ENCODE measurements around the gene NT5C1A.

The NT5C1A gene

GRCh38 chr1:39684313-39684664 is 12.4 kb upstream of the NT5C1A start:
- H3K27me3 ChIP-seq = 0 out of 22 replicates have a peak, but pooled peaks cover 0 to 2% (median 0%) of the 10 kb centered on the region in 11 experiments
- no peak for TF ChIP-seq Cebpa-rat (IDR thresholded peaks at IDR 0.05)
- no peaks in the 10 kb centered on the region for H3K36me3 ChIP-seq
- H3K27ac ChIP-seq = no peak overlapping the region
- H3K9me3 ChIP-seq (replicated peaks in 1 of 11) = no peaks in the 10 kb centered on the region
- peaks cover 0 to 8% (median 4%) of the 10 kb centered on the region in 10 experiments; a peak in 14 of 20 replicates for H3K4me1 ChIP-seq
- H3K9ac ChIP-seq = no peak overlapping the region
- no peak overlapping the region for H3K4me3 ChIP-seq
- H4K20me1 ChIP-seq = no peaks in the 10 kb centered on the region
- no peak overlapping the region for H3K4me2 ChIP-seq

DNA sequence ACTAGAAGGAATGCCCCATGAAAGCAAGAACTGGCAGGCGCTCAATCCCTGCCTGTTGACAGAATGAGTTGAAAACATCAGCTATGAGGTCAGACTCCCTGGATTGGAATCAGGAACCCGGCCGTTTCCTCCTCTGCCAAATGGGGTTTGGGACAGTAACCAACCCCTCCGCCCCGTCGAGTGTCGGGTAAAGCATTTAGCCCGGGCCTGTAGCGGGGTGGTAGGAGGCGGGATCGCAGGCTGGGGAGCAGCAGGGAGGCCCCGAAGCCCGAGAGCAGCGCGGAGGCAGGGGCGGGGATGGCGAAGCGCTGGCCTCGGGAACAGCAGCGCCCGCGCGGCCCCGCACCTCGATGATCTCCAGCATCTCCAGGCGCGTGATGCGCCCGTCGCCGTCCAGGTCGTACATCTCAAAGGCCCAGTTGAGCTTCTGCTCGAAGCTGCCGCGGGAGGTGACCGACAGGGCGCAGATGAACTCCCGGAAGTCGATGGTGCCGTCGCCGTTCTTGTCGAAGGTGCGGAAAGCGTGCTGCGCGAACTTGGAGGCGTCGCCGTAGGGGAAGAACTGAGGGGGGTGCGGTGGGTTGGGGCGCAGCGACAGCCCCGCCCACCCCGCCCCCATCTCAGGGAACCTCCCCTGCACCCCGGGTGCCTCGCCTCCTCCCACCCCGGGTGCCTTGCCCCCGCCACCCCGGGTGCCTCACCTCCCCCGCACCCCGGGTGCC is 11.8 kb upstream of the NT5C1A start:
- H3K4me1 ChIP-seq = peaks cover 0 to 2% (median 0%) of the 10 kb centered on the region in 10 experiments; a peak in 5 of 20 replicates
- H3K4me3 ChIP-seq = no peak overlapping the region

GRCh38 chr1:39681999-39682398 is 10.1 kb upstream of the NT5C1A start:
- H3K36me3 ChIP-seq = no peaks in the 10 kb centered on the region
- no peak overlapping the region for H3K4me2 ChIP-seq
- H3K9me3 ChIP-seq (replicated peaks in 1 of 11) = no peaks in the 10 kb centered on the region
- peaks cover 0 to 3% (median under 1%) of the 10 kb centered on the region in 10 experiments; a peak in 9 of 20 replicates for H3K4me1 ChIP-seq
- no peaks in the 10 kb centered on the region for H4K20me1 ChIP-seq
- no peak overlapping the region for H3K27ac ChIP-seq
- H3K9ac ChIP-seq = no peak overlapping the region
- no peaks in the 10 kb centered on the region for H3K27me3 ChIP-seq
- H3K4me3 ChIP-seq = no peak overlapping the region
- no peak for TF ChIP-seq Cebpa-rat (IDR thresholded peaks at IDR 0.05)

More for the DNA sequence above, 11.8 kb upstream of the NT5C1A start:
- Histone ChIP-seq H3K36me3 (no peaks in the 10 kb centered on the region), H3K9me3 (replicated peaks in 1 of 11) (no peaks in the 10 kb centered on the region), H3K9ac (no peak overlapping the region), H4K20me1 (no peaks in the 10 kb centered on the region), H3K27ac (no peak overlapping the region), H3K27me3 (no peaks in the 10 kb centered on the region), H3K4me2 (no peak overlapping the region)
- TF ChIP-seq Cebpa-rat (IDR thresholded peaks at IDR 0.05) = no peak

DNA sequence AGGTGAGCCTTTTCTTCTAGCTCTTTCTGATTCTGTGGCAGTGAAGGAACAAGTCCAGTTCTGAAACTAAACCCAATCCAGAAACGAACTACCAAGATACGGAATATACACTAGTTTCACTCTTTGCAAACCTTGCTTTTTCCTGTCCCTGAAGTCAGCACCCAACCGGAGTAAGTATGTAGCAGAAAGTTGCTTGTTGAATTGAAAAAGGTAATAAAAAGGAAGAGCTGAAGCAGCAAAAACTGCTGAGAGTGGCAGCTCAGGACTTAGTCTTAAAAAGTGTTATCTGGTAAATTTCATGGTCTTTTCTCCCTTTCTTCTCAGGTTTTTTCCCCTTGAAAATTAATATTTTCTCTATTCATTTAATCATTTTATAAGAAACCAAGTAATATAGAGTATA is 9.4 kb upstream of the NT5C1A start:
- H3K4me1 ChIP-seq = peaks cover 0 to 9% (median 3%) of the 10 kb centered on the region in 10 experiments; a peak in 9 of 20 replicates
- H3K4me2 ChIP-seq = no peak overlapping the region
- TF ChIP-seq Cebpa-rat (IDR thresholded peaks at IDR 0.05) = no peak
- H3K9me3 ChIP-seq (replicated peaks in 1 of 11) = no peaks in the 10 kb centered on the region
- H3K27me3 ChIP-seq = no peaks in the 10 kb centered on the region
- H3K4me3 ChIP-seq = no peak overlapping the region
- H4K20me1 ChIP-seq = no peaks in the 10 kb centered on the region
- H3K36me3 ChIP-seq = no peaks in the 10 kb centered on the region
- no peak overlapping the region for H3K27ac ChIP-seq
- no peak overlapping the region for H3K9ac ChIP-seq

DNA sequence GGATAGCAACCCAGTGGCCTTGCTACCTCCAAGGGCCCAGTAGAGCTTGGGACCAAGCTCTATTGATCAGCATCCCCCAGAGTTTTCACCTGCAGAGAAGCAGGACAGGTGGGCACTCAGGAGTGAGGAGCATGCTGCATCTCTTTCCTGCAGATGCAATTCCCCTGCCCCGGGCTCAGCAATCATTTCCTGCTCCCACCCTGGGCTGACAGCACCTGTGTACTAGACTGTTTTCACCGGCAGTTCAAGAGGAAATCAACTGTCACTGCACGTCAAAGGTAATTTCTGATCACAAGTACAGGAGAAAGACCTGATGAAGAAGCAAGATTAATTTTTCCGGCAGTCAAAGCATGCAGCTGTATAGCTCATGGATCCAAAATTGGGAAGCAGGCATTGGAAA is 8.8 kb upstream of the NT5C1A start:
- Histone ChIP-seq H3K4me3 (no peak overlapping the region), H3K27me3 (no peaks in the 10 kb centered on the region), H3K4me2 (no peak overlapping the region), H3K9ac (no peak overlapping the region), H4K20me1 (no peaks in the 10 kb centered on the region), H3K27ac (no peak overlapping the region), H3K36me3 (no peaks in the 10 kb centered on the region), H3K4me1 (peaks cover 0 to 9% (median 3%) of the 10 kb centered on the region in 10 experiments; a peak in 9 of 20 replicates), H3K9me3 (replicated peaks in 1 of 11) (no peaks in the 10 kb centered on the region)
- no peak for TF ChIP-seq Cebpa-rat (IDR thresholded peaks at IDR 0.05)

DNA sequence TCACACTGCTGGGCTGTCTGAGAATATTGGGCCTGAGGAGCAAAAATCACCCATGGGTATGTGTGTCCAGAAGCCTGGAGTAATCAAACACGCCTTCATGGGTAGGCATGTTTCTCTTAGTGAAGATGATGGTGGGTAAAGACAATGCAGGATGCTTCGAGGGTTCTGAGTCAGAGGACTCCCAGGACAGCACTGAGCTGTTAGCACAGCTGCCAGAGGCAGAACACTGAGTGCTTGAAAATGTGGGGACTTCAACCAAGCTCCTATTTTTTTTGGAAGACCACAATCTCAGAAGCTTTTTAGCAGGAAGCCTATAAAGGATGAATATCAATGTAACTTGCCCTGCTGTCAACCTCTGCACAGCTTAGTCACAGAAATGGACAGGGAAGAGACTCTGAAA is 7.9 kb upstream of the NT5C1A start:
- no peak overlapping the region for H3K27ac ChIP-seq
- H3K9ac ChIP-seq = no peak overlapping the region
- no peak overlapping the region for H3K4me3 ChIP-seq
- H3K4me1 ChIP-seq = peaks cover 0 to 9% (median 3%) of the 10 kb centered on the region in 10 experiments; a peak in 9 of 20 replicates
- no peaks in the 10 kb centered on the region for H3K9me3 ChIP-seq (replicated peaks in 1 of 11)
- no peak overlapping the region for H3K4me2 ChIP-seq
- no peak for TF ChIP-seq Cebpa-rat (IDR thresholded peaks at IDR 0.05)
- no peaks in the 10 kb centered on the region for H3K27me3 ChIP-seq
- H4K20me1 ChIP-seq = no peaks in the 10 kb centered on the region
- H3K36me3 ChIP-seq = no peaks in the 10 kb centered on the region

DNA sequence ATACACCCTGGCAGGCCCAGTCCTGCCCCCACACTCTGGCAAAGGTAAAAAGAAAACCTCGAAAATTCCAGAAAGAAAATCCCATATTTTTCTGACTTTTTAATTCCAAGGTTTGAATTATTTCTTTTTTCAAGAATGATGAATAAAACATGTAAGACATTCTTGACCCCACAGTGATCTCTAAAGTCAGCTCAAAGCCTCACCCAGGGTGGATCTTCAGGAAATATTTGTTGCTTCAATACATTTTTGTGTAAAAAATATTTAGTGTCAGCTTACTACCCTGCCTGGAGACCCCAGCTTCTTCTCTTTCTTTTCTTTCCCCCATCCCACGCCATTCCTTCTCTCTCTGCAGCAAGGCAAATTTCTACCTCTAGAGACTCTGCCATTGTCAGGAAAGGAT is 7.0 kb upstream of the NT5C1A start:
- no peak overlapping the region for H3K4me2 ChIP-seq
- H4K20me1 ChIP-seq = no peaks in the 10 kb centered on the region
- no peaks in the 10 kb centered on the region for H3K36me3 ChIP-seq
- no peaks in the 10 kb centered on the region for H3K27me3 ChIP-seq
- no peak for TF ChIP-seq Cebpa-rat (IDR thresholded peaks at IDR 0.05)
- no peak overlapping the region for H3K27ac ChIP-seq
- peaks cover 6 to 16% (median 8%) of the 10 kb centered on the region in 10 experiments; a peak in 15 of 20 replicates for H3K4me1 ChIP-seq
- no peak overlapping the region for H3K4me3 ChIP-seq
- no peak overlapping the region for H3K9ac ChIP-seq
- H3K9me3 ChIP-seq (replicated peaks in 1 of 11) = no peaks in the 10 kb centered on the region

GRCh38 chr1:39677645-39678044 is 5.7 kb upstream of the NT5C1A start:
- H3K9me3 ChIP-seq (replicated peaks in 1 of 11) = no peaks in the 10 kb centered on the region
- H3K4me3 ChIP-seq = no peak overlapping the region
- H3K36me3 ChIP-seq = no peaks in the 10 kb centered on the region
- peaks cover 0 to 2% (median 0%) of the 10 kb centered on the region in 11 experiments; a peak in 1 of 22 replicates for H3K27me3 ChIP-seq
- H3K4me1 ChIP-seq = peaks cover 7 to 16% (median 10%) of the 10 kb centered on the region in 10 experiments; a peak in 19 of 20 replicates
- H4K20me1 ChIP-seq = no peaks in the 10 kb centered on the region
- no peak overlapping the region for H3K4me2 ChIP-seq
- TF ChIP-seq Cebpa-rat (IDR thresholded peaks at IDR 0.05) = no peak
- no peak overlapping the region for H3K9ac ChIP-seq
- no peak overlapping the region for H3K27ac ChIP-seq

DNA sequence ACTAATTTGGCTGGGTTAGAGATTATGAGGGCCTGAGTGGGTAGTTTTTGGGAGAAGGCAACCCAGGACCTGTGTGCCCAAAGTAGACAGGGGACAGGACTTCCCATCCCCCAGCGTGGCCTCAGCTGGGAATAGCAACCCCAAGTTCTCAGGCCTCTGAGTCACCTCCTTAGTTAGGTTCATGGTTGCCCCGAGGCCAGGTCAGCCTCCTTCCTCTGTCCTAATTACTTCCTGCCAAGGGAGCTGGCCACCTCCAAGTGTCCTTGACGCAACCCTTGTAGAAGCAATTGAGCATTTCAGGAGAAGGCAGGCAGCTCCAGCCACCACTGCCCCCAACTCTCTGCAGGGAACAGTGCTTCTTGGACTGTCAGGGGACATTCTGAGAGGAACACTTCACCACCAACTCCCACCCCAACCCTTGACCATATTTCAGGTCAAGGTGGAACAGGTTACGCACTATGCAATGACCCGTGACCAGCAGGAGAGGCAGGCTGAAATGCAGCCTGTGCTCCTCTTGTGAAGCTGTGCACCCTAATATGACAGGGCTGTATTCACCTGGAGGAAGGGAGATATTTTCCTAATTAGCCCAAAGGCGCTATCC is 5.1 kb upstream of the NT5C1A start:
- peak overlapping the region in 5 of 11 experiments; percentile 0 to 51 (median 35); a peak in 5 of 22 replicates for H3K4me2 ChIP-seq
- H4K20me1 ChIP-seq = peaks cover 0 to 5% (median 0%) of the 10 kb centered on the region in 11 experiments; a peak in 1 of 22 replicates
- no peak overlapping the region for H3K4me3 ChIP-seq
- H3K36me3 ChIP-seq = no peaks in the 10 kb centered on the region
- H3K27ac ChIP-seq = no peak overlapping the region
- no peak overlapping the region for H3K9ac ChIP-seq
- H3K4me1 ChIP-seq = peaks cover 8 to 22% (median 16%) of the 10 kb centered on the region in 10 experiments
- peaks cover 3 to 8% (median 6%) of the 10 kb centered on the region in 11 experiments; a peak in 19 of 22 replicates for H3K27me3 ChIP-seq
- no peaks in the 10 kb centered on the region for H3K9me3 ChIP-seq (replicated peaks in 1 of 11)
- TF ChIP-seq Cebpa-rat (IDR thresholded peaks at IDR 0.05) = no peak
